GM18517 (cell line): ENCODE results near the gene THSD4.

ENCODE experiments used
- ATAC-seq: cut with Tn5 transposase; IDR thresholded peaks from one replicate; pipeline ENCODE4 v1.9.1; 2021; ENCODE audit warnings: mild to moderate bottlenecking, moderate library complexity; ENCODE audit not compliant: unreplicated experiment

The THSD4 gene

DNA sequence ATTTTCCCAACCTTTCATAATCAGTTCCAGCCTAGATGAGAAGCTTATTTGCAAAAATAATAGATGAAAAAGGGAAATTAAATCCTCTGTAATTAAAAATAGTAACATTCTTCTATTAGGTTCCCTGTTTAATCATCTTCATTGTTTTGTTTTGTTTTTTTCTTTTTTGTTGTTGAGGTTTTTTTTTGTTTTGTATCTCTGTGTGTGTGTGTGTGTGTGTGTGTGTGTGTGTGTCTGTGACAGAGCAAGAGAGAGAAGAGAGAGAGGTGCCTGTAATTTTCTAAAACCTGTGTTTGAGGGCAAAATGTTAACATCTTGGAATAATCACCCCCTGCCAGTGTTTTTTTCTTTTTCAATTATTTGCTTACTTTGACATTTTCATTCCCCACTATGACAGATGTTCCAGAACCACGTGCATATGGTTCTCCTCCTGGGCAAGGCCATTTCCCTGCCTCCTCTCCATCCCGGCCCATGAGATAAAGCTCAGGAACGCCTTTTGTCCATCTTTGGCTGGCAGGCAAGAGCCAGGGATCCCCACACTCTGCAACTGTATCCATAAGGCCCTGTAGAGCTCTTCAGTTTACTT lies 573.3 kb downstream of the THSD4 start:
- no peak for ATAC-seq

DNA sequence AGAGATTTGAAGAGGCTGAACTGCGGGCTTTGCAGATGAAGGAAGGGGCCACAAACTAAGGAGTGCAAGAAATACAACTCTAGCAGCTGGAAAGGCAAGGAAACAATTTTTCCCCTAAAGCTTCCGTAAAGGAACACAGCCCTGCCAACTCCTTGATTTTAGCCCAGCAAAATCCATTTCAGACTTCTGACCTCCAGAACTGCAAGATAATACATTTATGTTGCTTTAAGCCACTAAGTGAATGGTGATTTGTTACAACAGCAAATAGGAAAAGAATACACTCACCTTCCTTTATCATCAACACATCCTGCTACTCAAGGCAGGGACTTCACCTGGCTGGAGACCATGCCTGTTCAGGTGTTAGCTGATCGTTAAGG lies 575.8 kb downstream of the THSD4 start:
- ATAC-seq = no peak

DNA sequence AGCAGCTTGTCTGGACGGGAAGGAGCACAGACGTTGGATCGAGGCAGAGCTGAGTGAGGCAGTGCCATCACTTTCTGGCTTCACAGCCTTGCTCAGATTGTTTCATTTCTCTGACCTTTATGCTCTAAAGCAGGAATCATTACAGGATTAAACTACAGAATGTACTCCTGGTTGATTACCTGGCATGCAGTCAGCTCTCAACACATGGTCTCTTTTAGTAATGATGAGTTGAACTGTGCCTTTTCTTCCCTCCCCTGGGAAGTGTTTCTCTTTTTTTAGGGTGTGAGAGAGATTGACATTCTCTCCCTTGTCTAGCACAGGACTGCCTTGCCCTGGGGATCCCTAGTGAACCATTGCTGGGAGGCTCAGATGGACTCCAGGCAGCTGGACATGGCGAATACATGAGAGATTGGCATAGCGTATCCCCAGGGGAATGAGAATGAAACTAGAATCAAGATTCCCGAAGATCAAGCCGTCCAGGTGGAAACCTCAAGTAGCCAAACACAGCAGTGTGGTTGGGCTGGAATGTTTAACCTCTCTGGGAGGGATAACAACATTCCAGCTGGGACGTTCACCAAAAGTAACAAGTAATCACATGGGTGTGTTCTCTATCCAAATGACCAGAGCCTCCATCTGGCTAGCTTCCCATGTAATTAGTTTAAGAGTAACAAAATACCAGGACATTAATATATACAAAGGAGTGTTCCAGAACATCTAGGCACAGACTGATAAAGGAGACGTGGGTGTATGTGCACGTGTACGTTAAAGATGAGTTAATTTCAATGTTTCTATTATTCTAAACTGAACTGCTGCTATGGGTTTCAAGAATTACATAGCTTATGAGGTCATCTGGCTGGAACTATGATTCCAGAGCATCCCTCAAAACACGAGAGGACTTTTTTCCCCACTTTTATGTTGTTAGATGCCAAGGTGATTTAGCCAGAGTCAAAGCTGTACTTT lies 576.5 kb downstream of the THSD4 start:
- no peak for ATAC-seq

DNA sequence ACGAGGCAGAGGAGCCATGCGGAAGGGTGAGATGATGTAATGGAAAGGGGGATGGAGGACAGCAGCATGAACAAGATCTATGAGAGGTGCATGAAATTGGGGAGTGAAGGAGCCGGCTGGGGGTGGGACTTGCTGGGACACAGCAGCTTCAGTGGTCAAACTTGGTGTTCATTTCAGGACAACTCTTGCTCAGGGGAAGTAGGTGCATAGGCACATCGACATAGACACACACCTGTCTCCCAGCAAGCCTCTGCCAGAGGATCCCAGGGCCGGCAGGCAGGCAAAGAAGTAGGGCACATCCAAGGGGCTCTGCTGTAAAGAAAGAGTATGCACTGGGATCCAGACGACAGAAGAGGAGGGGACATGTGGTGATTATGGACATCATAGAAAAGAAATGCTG lies 582.0 kb downstream of the THSD4 start:
- ATAC-seq = no peak

DNA sequence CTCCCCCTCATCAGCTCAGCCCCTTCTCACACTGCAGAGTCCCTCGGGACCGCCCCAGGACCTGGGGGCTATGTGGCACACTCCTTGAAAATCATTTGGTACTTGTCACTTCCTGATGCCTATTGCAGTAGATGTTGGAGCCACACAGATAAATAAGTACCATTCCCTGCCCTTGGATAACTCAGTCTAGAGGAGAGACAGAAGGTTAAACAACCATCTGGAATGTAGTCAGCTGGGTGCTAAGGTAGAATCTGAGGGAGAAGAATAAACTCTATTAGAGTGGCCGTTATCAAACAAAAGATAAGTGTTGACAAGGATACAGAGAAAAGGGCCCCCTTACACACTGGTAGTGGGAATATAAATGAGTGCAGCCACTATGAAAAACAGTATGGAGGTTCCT lies 582.8 kb downstream of the THSD4 start:
- ATAC-seq = no peak

DNA sequence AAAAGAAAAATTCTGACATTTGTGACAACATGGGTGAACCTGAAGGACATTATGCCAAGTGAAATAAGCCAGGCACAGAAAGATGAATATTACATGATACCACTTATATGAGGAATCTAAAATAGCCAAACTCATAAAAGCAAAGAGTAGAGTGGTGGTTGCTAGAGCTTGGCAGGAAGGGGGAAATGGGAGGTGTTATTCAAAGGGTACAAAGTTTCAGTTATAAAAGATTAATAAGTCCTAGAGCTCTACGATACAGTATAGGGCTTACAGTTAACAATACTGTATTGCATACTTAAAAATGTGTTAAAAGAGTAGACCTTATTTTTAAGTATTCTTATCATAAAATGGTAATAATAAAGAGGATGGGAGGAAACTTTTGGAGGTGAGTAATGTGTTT lies 583.5 kb downstream of the THSD4 start:
- no peak for ATAC-seq

DNA sequence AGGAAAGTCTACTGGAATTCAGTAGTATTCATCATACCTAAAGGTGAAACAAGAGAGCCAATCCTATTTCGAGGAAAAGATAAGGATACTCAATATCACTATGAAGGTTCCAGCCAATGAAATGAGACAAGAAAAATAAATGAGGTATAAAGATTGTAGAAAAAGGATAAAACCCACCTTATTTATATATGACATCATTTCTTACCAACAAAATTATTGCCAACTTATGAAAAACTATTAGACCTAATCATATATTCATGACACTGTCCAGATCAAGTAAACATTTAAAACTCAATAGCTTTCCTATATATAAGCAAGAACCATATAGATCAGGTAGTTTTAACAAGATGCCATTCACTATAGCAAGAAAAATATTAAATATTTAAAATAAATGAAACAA lies 584.7 kb downstream of the THSD4 start:
- no peak for ATAC-seq

DNA sequence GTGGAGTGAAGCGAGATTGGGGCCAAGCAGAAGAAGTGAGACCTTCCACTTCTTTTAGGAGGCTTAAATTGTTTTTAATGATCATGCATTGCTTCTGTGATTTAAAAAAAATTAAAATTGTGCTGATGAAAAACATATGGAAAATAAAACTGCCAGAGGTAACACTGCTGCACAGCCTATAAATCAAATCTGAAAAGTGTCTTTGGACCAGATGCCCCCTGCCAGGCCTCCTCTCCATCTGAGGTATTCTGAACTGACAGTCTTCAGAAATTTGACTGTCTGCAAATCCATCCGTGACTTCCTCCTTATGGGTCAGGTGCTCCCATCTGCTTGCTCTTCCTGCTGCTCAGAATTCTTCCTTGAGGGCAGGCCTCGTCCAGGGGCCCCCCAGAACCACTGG lies 586.5 kb downstream of the THSD4 start:
- no peak for ATAC-seq

DNA sequence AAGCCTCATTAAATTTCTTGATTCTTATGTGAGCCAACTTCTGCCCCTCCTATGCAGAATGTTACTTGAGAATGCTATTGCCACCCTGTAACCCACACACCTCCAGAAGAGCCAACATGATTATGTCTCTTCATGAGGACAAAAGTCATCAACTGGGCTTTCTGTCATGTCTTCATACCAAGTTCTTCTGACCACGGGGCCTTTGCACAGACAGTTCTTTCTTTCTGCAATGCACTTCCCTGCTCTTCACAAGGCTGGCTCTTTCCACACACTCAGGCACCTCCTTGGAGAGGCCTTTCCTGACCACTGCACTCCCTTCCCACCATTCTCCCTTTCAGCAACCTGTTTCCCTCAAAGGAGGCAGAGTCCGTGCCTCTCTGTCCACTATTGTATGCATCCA lies 587.2 kb downstream of the THSD4 start:
- no peak for ATAC-seq

DNA sequence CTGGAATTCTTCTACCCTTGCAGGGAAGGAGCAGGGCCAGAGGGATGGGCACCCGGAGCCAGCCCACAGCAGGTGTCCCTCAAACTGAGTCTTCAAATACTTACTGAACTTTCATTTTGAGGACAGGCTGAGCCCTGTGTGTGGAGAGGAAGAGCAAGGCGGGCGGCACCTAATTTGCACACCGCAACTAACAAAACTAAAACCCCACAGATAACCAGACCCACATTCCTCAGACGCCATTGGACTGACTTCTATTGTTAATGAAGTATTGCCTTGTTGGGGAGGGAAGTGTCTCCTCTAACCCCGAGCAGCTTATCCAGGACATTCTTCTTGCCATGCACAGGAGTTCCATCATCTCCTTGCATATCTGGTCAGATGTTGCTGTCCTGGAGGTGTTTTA lies 589.9 kb downstream of the THSD4 start:
- no peak for ATAC-seq

DNA sequence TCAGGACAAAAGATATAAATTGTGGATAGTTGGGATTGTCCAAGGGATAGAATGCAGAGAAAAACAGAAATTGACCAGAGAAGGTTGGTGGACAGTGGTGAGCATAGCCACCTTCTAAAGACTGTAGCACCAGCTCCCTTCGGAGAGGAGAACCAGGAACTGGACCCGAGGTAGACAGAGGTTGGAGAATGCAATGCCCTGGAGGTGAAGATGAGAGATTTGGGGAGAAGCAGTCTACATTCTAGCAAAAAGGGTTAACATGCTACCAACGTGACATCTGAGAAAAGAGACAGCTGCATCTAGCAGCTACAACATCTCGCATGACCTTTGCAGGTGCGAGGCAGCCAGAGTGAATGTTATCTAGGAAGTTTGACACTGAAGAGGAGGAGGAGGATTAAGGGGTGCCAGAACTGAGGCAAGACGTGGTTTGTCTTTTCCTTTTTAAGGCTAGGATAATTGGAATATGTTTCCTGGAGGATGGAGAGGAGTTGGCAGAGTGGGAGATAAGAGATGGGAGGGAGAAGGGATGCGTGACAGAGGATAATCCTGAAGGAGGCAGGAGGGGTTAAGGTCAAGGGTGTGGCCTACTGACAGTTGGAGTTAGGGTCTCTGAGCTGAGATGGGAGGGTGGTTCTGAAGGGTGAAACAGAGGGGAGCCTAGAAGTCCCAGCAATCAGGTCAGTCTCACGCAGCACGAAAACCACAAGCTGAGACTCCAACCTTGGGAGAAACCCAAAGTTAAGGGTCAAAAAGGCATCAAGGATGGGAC lies 591.4 kb downstream of the THSD4 start:
- no peak for ATAC-seq

DNA sequence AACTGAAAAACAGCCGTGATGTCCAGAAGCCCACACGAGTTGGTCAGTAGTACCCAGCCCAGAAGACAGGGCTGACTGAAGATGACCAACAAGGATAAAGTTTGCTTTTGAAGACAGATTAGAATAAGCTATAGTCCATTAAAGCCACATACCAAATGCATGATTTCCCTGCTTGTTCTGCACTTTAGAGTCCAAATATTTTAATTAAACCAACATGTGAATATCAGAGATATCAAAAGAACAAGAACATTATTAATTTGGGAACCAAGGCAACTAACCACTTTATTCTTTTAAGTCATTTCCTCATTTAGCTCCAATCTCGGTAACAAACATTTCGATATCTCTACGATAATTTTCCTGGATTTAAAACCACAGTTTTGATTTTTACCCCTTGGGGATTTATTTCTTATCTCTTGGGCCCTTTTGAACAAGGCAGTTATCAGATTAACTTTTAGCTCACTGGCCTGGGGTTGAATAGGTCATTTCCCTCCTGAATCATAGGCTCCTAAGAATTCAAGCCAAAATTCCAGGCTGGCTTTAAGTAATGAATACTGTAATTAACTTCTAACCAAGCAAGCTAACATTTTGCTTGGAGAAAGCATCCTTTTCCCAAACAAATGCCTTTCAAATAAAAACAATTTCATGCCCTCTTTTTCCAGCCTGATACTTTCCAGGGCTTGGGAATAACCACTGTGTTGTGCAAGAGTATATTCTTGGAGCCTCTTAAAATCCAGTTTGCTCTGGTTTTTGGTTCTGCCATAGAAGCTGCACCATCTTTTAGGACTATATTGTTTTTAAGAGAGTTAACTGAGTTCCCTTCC lies 592.2 kb downstream of the THSD4 start:
- ATAC-seq = no peak

DNA sequence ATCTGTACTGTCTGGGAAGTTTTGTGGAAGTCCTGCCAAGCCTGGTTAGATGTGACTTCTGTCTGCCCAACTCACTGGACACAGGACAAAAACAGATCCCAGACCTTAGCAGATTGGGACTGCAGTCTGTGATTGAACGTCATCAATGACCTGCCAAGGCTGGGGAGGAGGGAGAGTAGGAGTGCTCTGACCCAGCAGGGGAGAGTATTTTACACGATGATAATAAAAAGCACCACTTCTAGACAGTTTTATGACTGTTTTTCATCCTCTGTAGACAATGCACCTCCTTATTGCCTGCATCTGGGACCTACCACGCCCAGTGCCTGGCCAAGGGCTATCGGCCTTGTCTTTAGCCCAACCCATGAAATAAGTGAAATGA lies 592.8 kb downstream of the THSD4 start:
- ATAC-seq = no peak

DNA sequence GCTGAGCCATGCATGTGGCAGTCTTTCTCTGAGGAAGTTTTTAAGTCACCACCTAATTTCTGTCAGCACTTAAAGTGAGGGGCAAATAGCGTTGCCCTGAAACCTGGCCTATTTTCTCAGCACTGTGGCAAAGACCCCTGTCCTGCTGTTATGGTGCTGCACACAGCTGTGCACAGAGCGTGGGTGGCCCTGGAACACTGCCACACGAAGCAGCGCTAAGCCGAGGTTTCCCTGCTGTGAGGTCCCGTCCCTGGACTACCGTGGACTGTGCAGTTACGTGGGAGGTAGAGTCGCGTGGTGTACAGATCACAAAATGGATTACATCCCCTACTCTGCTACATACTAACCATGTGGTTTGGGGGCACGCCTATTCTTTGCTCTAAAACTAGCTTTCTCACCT lies 593.5 kb downstream of the THSD4 start:
- no peak for ATAC-seq

DNA sequence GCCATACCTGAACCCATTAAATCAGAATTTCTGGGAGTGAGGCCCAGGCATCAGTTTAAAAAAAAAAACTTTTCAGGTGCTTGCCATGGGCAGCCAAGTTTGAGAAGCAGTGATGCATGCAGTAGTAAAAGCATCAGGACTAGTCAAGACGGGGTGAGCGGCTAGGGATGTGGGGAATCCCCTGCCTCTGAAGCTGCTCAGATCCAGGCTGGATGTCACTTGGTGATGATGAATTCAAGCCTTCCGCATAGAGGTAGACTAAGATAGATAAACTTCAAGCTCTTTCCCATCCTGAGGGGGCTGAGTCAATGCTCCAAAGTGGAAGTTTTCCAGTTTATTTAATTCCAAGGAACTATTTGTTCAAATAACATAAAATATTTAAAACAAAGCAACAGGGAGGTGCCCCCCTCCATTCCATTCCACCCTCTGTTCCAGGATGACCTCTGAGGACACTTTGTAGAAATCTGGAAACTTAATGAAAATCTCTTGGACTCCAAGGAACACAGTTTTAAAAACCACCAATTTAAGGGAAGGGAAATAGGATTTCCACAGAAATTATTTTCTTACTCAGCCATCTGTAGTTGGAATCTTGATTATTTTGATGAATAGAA lies 594.6 kb downstream of the THSD4 start:
- ATAC-seq = no peak

DNA sequence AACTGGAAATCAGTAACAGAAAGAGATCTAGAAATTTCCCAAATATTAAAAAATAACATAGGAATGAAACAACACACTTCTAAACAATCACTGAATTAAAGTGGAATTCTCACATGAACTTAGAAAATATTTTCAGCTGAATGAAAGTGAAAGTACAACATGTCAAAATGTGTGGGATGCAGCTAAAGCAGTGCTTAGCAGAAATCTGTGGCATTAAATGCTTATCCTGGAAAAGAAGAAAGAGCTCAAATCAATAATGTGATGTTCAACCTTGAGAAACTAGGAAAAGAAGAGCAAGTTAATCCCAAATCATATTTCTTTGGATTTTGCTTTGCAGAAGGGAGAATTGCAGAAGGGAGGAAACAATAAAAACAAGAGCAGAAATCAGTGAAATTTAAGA lies 596.9 kb downstream of the THSD4 start:
- ATAC-seq = no peak

DNA sequence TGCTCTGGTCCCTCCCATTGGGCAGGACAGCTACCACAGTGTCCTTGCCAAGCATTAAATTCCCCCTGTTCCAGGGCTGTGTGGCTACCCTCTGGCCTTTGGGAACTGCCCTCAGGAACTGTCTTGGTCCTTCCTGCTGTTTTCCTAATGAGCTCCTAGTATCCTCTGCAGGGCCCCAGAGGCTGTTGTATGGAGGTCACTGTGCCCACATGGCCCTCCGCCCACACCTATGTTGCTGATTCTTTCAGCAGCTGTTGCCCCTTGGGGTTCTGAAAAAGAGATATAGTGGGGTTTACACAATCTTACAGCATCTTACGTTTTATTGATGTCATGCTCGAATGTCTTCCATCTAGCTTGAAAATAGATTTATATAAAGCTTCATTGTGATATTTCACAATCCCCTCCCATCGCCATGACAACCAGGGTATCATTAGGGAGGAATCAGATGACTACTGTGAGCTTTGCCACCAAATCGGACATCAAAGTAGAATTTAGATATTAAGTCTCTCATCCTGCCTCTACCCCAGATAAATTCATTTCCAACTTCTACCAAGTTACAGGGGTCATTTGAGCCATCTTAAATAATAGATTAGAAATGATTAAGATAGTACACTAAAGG lies 598.0 kb downstream of the THSD4 start:
- ATAC-seq = no peak

DNA sequence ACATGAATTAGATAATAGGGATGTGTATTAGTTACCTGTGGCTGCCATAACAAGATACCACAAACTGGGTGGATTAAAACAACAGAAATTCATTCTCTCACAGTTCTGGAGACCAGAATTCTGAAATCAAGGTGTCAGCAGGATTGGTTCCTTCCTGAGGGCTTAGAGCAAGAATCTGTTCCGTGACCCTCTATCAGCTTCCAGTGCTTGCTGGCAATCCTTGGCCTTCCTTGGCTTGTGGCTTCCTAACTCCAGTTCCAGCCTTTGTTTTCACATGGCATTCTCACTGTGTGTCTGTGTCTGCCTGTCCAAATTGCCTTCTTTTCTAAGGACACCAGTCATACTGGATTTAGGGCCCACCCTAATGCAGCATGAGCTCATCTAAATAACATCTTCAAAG lies 600.6 kb downstream of the THSD4 start:
- ATAC-seq = no peak

DNA sequence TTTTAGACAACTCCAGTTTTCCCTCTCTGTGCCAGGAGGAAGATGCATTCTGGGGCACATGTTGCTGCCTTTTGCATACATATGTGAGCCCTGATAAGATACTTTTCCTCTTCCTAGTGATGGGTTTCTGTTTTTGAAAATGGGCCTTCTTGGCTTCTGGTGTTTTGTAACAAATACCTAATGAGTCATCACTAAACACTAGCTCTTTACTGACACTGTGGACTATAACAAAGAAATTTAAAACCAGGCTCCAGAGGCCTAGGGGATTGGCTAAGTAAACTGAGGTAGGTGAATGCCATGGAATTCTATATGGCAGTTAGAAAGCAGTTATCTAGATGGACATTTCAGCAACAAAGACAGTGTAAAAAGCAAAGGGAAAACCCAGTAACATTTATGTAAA lies 601.7 kb downstream of the THSD4 start:
- no peak for ATAC-seq
